ENCODE measurements around the gene RSU1.

The RSU1 gene

DNA sequence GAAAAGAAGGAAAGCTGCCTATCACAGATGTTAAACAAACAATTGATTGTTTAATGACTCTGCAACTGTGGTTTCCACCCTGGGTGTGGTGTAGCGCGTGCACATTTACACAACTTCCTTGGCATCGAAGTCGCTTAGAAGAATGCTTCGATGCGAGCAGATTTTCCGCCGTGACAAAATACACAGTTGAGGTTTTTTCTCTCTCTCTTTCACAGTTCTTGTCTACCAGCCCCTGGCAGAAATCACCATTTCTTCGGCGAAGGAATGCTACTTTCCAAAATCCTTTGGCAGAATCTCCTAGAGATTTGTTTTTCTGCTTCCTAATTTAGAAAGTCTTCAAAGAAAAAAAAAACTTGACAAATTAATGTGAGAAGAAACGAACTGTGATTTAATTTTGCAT lies 224.8 kb downstream of the RSU1 start:
- DNase-seq = no peak

DNA sequence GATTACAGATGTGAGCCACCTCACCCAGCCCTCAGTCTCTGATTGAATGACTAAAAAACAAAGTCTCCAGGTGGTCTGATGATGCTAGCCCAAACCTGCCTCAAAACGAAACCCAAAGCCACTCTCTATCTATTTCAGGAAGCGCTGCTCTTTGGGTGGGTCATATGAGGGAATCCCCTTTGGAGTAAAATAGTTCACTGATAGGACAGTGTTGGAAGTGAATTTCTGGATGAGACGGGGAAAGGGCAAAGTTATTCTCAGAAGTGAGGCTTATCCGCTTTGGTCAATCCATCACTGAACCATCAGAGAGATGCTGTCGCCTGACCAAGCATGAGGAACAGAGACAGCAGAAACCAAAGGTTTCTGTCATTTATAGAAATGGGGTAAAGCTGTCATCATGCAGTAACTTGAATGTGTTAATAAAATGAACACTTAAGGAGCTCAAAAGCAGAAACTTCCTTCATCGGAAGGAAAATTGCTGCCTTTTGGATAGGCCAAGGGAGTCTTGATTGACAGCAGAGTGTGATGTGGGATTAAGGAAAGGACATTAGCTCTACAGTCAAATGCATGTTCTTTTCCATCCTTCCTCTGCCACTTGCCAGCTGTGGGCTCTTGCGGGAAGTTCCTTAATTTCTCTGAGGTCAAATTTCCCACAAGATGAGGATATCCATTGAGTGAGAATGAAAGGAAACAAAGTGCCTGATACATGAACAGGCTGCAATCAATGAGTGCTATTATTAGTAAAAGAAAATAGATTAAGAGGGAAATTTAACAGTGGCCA lies 230.7 kb downstream of the RSU1 start:
- no peak for DNase-seq

DNA sequence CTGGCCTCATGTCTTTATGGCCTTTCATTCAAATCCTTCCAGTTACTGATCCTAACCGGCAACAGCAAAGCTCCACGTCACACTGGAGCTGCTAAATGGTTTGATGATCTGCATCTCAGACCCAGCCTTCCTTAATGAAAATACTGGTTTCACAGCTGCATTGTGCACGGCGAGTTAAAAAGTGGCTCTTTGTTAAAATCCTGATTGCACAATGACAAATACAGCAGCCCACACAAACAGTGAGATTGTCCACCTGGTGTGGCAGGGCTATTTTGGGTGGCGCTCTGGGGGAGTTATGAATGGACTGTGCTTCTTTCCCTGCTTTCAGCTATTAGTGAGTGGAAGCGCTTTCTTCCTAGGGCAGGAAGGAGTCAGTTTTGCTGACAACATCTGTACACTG lies 232.1 kb downstream of the RSU1 start:
- DNase-seq = no peak

- no peak for DNase-seq
These were observed 233.8 kb downstream of the RSU1 start for GRCh38 chr10:16583382-16583781.

GRCh38 chr10:16581202-16581601 lies 236.0 kb downstream of the RSU1 start:
- DNase-seq = no peak

DNA sequence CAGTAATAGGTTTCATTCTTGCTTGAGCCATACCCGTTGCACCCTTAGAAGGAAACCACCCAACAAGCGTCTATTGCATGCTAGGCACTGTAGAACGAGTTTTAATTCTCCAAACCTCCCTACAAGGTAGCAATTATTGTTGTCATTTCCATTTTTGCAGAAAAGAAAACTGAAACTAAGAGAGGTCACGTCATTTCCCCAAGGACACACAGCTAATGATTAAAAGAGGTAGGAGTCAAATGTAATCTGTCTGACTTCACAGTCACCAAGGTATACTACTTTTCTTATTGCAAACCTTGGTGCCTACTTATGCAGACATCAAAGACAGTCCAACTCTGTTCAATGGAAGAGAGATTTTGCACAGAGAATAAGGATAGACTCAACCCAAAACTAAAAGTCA lies 246.5 kb downstream of the RSU1 start:
- no peak for DNase-seq

DNA sequence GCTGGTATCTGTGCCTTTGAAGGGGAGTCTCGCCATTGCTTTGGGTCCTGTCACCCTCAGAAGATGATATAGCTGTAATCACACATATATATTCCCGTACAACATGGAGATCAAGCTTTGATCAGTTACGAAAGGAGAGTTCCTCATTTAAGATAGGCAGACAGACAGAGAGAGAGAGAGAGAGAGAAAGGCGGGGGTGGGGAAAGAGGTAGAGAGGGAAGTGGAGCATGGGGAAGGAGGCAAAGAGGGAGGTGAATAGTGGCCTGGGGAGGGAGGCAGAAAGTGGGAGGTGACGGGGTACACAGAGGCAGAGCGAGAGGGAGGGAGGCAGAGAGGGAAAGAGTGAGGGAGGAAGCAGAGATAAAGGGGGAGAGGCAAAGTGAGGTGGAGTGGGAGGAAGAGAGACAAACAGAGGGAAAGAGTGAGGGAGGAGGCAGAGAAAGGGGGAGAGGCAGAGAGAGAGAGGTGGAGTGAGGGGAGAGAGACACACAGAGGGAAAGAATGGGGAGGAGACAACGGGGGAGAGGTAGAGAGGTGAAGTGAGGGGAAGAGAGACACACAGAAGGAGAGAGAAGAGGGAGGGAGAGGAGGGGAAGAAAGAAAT lies 250.9 kb downstream of the RSU1 start:
- DNase-seq = no peak

DNA sequence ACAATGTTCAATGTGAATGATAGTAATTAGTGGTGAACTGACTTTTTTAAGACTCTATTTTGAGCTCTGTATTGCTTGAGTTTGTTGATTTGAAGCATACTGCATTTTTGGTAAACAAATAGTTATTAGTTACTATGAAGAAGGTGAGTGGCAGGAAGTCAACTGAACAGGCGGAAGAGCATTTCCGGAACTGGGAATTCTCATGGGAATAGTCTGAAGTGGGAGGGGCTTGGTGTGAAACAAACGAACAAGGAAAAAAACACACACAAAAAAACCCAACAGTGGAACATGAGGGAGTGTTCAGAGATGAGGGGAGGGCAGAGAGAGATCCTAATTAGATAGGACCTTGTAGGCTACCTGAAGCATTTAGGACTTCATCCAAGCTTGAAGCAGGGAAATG lies 251.6 kb downstream of the RSU1 start:
- DNase-seq = no peak

DNA sequence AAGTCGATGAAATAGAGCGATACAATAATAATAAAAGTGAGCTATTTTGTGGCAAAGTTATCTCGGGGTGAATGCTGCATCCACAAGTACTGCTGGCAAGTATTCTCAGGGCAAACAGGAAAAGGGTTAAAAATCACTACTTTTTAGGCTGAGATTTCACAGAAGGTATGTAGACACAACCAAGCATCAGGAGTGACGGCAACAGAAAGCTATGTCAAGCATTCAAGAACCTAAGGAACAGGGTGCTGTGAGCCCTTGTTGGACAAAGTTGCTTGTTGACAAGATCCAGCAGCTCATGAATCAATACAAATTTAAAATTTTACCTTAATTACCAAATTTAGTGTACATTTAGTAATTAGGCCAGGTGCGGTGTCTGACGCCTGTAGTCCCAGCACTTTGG lies 254.3 kb downstream of the RSU1 start:
- DNase-seq = no peak

DNA sequence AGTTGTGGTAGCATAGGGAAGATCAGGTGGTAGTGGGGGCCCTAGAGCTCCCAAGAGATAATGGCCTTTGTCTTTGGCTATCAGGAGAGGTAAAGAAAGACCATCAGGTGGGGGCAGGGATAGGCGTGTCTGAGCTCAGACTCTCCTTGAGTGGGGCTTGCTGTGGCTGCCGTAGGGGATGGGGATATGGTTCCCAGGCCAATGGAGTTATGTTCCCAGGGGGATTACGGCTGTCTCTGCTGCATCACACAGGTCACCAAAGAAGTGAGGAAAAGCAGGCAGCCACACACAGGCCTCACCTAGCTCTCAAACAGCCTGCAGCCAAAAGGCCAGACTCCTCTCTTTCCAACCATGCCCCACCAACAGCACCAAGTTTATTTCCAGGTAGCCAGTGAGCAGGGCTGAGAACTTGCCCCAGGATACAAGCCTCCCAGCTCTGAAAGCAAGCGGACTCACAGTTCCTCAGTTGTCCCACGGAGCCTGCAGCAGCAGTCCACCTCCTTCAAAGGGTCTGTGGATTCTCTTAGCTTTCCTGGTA lies 257.9 kb downstream of the RSU1 start:
- no peak for DNase-seq

DNA sequence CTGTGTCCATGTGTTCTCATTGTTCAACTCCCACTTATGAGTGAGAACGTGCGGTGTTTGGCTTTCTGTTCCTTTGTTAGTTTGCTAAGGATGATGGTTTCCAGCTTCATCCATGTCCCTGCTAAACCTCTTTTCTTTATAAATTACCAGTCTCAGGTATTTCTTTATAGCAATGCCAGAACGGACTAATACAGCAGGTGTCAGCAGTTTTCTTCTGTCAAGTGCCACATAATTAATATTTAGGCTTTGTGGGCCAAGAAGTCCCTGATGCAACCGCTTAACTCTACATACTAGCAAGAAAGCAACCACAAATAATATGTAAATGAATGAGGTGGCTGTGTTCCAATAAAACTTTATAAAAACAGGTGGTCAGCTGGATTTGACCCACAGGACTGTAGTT lies 269.3 kb downstream of the RSU1 start:
- DNase-seq = no peak

GRCh38 chr10:16545116-16545736 lies 272.0 kb downstream of the RSU1 start:
- no peak for DNase-seq

- no peak for DNase-seq
These were observed 272.6 kb downstream of the RSU1 start for GRCh38 chr10:16544591-16544990.

DNA sequence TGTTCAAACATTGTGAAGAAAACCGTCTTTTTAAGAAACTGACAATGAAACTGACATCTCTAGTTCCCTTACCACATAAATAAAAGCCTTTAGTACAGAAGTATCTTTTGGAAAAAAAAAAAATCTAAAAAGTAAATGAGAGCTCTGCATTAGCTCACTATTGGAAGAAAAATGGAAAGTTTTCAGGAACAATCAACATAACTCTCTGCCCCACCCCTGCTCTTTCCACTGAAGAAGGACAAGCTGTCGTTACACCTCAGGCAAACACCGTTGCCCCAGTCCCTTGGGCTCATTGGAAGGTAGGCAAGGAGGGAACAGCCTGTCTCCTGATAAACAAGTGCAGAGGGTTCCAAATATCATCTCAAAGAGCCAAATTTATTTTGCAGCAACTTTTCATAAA lies 273.1 kb downstream of the RSU1 start:
- no peak for DNase-seq
